T1000 (cell line): ENCODE measurements around the gene TAF11L4.
"Not testable (repeated sequence)": the region's sequence is repeated elsewhere in the genome, so short reads cannot be mapped to it uniquely, and the experiment has no call there.

ENCODE experiments used
- DNase-seq: peaks from one replicate; lab custom pipeline; 2025; ENCODE audit warnings: mixed read lengths; lab: John Stamatoyannopoulos, UW

Gene TAF11L4

DNA sequence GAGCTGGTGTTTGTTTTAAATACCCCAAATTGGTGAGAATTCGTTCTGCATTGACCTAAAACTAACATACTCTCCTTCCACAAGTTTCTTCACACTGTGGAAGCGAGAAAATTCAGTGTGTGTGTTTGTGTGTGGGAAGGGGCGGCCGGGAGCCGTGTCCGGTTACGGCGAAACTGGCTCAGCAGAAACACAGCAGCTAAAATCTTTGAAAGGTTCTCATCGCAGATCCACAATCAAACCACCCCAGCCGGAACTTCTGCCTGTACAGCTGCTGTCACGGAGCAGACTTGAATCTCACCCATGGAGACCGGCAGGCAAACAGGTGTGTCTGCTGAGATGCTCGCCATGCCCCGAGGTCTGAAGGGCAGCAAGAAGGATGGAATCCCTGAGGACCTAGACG is at the start of gene TAF11L4:
Gene TAF11L4, plus strand, starts transcription at position 301 of the 400 bp plus-strand sequence.
- not testable (repeated sequence) for DNase-seq

DNA sequence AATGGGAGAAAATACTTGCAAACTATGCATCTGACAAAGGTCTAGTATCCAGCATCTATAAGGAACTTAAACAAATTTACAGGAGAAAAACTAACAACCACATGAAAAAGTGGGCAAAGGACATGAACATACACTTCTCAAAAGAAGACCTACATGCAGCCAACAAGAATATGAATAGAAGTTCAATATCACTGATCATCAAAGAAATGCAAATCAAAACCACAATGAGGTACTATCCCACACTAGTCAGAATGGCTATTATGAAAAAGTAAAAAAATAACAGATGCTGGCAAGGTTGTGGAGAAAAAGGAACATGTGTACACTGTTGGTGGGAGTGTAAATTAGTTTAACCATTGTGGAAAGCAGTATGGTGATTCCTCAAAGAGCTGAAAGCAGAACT is 46.5 kb upstream of the TAF11L4 start:
- DNase-seq: not testable (repeated sequence)

DNA sequence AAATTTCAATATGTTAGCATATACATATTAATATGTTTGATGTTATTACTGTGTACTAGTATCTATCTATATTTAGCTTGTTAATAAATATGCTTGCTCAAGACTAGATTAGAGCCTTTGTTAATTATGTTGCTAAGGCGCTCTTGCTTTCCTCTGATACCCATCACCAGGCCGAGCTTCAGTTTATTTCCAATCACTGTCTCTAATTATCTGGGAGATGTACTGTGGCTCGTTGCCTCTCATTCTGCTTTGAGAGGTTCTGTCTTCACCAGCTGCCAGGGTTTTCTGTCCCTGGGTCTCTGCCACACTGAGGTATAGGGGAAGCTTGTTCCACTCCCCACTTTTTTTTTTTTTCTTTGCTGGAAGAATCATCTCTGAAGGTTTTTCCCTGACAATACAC is 44.6 kb upstream of the TAF11L4 start:
- no peak for DNase-seq

- DNase-seq: no peak
Measured at GRCh38 chr5:17477573-17478265, 43.9 kb upstream of the TAF11L4 start.

- DNase-seq: no peak
Measured at GRCh38 chr5:17481378-17481777, 40.2 kb upstream of the TAF11L4 start.

DNA sequence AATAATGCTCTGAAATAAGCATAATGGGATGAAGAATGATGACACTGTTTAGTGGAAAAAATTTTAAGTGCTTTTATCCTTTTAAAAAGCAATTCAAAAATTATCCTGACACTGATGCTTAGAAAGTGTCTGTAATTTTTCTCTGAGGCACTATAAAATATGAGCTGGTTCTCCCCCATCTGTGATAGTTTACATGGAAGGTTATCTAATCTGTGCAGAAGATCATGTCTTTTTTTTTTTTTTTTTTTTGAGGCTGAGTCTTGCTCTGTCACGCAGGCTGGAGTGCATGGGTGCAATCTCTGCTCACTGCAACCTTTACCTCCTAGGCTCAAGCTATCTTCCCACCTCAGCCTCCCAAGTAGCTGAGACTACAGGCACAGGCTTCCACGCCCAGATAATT is 38.8 kb upstream of the TAF11L4 start:
- no peak for DNase-seq

- DNase-seq: not testable (repeated sequence)
Measured at GRCh38 chr5:17486464-17487173, 35.0 kb upstream of the TAF11L4 start.

- DNase-seq: no peak
Measured at GRCh38 chr5:17487174-17487512, 34.5 kb upstream of the TAF11L4 start.

DNA sequence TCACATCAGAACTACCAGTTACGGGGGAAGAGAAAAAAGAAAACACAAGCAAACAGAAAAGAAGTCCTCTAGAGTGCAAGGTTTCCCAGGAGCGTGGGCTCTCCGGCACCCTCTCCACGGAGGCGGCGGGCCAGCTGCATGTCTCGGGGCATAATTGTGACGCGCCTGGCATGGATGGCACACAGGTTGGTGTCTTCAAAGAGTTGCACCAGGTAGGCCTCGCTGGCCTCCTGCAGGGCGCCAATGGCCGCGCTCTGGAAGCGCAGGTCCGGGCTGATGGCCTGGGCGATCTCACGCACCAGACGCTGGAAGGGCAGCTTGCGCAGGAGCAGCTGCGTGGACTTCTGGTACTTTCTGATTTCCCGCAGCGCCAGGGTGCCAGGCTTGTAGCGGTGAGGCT is 30.3 kb upstream of the TAF11L4 start:
- not testable (repeated sequence) for DNase-seq

DNA sequence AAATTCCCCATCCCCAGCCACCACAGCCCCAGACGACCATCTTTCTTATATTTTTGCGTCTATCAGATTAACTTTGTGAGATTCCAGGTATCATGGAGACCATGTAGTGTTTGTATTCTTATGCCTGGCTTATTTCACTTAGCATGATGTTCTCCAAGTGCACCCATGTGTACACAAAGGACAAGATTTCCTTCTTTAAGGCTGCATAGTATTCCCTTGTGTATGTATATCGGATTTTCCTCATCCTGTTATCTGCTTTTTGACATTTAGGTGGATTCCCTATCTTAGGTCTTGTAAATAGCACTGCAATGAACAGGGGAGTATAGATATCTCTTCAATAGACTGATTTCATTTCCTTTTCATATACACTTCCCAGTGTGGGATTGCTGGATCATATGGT is 28.8 kb upstream of the TAF11L4 start:
- DNase-seq: no peak

- no peak for DNase-seq
Measured at GRCh38 chr5:17497446-17497845, 24.2 kb upstream of the TAF11L4 start.

- DNase-seq: not testable (repeated sequence)
Measured at GRCh38 chr5:17497931-17498330, 23.7 kb upstream of the TAF11L4 start, which contains the start of gene TAF11L2. TSS of gene TAF11L2 (plus strand) at chr5:17498231.

DNA sequence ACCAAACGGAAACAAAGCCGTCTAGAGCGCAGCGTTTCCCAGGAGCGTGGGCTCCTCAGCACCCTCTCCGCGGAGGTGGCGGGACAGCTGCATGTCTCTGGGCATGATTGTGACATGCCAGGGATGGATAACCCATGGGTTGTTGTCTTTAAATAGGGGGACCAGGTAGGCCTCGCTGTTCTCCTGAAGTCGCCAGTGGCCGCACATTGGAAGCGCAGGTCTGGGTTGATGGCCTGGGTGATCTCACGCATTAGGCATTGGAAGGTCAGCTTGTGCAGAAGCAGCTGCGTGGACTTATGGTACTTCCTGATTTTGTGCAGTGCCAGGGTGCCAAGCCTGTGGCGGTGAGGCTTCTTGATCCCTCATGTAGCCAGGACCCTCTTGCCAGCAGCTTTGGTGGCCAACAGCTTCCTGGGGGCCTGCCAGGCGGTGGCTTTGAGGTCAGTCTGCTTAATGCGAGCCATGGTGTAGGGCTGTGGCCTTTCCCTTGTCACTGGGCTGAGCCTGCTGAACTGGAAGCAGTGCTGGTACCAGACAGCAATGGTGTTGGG is 9.8 kb upstream of the TAF11L4 start:
- DNase-seq: no peak

- DNase-seq: not testable (repeated sequence)
Measured at GRCh38 chr5:17517526-17517925, 4.1 kb upstream of the TAF11L4 start.

DNA sequence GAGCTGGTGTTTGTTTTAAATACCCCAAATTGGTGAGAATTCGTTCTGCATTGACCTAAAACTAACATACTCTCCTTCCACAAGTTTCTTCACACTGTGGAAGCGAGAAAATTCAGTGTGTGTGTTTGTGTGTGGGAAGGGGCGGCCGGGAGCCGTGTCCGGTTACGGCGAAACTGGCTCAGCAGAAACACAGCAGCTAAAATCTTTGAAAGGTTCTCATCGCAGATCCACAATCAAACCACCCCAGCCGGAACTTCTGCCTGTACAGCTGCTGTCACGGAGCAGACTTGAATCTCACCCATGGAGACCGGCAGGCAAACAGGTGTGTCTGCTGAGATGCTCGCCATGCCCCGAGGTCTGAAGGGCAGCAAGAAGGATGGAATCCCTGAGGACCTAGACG is 3.5 kb upstream of the TAF11L4 start, which contains the start of gene TAF11L3:
Gene TAF11L3, plus strand, starts transcription at position 301 of the 400 bp plus-strand sequence.
- DNase-seq: not testable (repeated sequence)

DNA sequence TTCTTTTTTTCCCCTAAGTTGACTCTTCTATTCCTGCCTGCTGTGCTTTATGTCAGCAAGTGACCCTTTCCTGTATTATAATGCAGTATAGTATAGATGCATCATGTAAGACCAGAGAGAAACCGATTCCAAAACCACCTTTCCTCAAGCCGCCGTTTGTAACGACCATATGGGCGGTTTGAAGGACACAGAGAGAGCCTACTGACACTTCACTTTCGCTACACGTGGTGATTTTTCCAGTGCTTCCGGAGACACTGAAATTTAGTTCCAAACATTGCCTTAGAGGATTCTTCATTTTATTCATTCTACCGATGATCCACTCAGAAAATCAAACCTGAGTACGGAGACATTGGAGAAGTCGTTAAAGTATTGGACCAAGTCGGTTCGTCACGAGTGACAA is 2.1 kb upstream of the TAF11L4 start:
- not testable (repeated sequence) for DNase-seq

GRCh38 chr5:17524935-17525334 is 3.3 kb downstream of the TAF11L4 start, which contains the start of gene TAF11L5:
TSS of gene TAF11L5 (plus strand) at chr5:17525235.
- DNase-seq: not testable (repeated sequence)

DNA sequence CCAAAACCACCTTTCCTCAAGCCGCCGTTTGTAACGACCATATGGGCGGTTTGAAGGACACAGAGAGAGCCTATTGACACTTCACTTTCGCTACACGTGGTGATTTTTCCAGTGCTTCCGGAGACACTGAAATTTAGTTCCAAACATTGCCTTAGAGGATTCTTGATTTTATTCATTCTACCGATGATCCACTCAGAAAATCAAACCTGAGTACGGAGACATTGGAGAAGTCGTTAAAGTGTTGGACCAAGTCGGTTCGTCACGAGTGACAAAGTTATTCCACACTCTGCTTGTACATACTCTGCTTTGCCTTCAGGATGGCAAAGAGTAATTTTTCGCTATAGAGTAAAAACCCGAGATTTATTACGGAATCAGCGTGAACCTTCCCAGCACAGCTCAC is 4.9 kb downstream of the TAF11L4 start:
- DNase-seq: not testable (repeated sequence)

DNA sequence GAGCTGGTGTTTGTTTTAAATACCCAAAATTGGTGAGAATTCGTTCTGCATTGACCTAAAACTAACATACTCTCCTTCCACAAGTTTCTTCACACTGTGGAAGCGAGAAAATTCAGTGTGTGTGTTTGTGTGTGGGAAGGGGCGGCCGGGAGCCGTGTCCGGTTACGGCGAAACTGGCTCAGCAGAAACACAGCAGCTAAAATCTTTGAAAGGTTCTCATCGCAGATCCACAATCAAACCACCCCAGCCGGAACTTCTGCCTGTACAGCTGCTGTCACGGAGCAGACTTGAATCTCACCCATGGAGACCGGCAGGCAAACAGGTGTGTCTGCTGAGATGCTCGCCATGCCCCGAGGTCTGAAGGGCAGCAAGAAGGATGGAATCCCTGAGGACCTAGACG is 6.8 kb downstream of the TAF11L4 start, which contains the start of gene TAF11L6:
Gene TAF11L6, plus strand, starts transcription at position 301 of the 400 bp plus-strand sequence.
- DNase-seq: not testable (repeated sequence)
